GOT3 (cell line): ENCODE measurements around the gene PAX7.

Experiments
- DNase-seq: peaks from one replicate; lab custom pipeline; 2025; ENCODE audit warnings: mixed read lengths; lab: John Stamatoyannopoulos, UW

PAX7 gene

GRCh38 chr1:18703041-18703621, 72.5 kb downstream of the PAX7 start:
- DNase-seq = no peak

GRCh38 chr1:18705811-18706210, 75.2 kb downstream of the PAX7 start:
- no peak for DNase-seq

DNA sequence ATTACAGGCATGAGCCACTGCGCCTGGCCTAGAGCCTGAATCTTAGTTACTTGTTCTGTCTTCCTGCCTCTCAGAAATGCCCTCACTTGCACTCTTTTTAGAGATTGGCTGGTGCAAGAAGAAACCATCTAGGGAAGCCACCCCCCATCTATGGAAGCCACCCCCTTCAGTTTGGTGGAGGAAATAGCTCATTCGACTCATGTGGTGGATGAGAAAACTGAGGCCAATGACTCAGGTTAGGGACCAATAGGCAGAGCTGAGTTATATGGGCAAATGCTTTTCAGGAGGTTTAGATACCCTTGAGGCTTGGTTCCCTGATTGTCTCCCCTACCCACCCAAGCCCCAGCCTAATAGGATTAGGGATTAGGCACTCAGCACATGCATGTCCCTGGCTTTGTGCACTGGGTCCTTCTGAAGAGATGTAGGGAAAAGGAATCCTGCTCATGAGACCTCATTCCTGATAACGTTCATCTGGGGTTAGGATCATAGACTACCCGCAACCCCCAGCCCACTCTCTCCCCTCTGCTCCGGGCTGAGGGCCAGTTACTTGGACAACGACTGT, 77.1 kb downstream of the PAX7 start:
- no peak for DNase-seq

GRCh38 chr1:18710002-18710401, 79.4 kb downstream of the PAX7 start:
- DNase-seq = no peak

- DNase-seq = no peak
These were observed 80.4 kb downstream of the PAX7 start for GRCh38 chr1:18711003-18711402.

DNA sequence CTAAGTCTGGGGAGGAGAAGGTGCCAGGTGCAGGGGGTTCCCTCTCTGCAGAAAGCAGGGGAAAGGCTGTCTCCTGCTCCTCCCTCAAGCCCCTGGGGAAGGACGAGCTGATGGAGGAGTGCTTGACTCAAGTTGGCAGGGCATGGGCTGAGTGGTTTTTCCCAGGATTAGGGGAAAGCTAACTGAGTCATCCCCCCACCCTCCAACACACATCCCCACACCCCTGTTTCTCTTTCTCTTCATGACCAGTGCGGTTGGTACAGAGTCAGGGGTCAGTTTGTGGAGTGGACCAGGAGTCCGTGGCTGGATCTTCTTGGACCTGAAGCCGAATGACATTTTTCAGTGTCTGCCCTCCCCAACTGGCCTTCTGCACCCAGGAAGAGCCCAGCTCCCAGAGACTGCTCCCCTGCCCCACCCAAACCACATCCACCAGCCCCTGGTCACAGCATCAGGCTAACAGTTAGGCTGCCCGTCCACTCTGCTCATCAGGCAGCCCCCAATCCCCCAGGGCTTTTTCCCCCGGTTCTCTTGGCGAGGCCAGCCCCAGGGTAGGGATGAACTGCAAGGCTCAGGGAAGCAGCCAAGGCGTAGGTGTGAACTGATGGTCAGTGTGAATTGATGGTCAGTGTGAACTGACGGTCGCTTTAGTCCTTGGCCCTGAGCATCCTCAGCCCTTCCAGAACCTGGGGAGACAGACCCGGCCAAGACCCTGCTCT, 81.0 kb downstream of the PAX7 start:
- no peak for DNase-seq

GRCh38 chr1:18712252-18712600, 81.6 kb downstream of the PAX7 start:
- no peak for DNase-seq

DNA sequence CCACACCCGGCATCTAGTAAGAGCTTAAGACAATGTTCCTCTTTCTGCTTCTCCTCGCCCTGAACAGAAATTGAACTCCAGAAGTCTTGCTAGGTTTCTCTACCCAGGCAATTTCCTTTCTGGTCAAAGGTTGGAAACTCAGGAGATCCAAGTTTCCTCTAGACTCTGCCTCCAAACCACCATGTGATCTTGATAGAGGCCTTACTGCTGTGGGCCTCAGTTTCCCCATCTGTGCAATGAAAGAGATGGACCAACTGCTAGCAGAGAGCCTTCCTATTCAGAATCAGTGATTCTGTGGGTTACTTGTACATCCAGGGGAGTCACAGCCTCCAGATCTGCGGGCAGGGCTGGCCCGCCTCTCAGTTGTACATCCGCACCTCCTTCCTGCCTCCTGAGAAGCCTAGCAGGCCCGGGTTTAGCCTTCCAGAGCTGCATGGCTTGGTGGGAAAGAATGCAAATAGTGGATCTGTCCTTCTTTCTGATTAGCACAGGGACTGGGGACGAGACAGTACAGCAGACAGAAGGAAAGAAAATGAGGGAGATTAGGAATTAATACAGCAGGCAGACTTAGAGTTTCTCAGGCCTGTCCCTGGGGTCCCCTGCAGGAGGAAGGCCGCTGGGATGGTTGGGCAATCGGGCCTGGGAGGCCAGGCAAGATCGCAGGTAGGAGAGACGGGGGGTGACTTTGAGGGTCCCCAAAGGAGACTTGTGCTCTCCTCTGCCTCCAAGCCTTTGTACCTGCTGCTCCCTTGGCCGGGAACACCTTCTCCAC, 83.9 kb downstream of the PAX7 start:
- DNase-seq = no peak

DNA sequence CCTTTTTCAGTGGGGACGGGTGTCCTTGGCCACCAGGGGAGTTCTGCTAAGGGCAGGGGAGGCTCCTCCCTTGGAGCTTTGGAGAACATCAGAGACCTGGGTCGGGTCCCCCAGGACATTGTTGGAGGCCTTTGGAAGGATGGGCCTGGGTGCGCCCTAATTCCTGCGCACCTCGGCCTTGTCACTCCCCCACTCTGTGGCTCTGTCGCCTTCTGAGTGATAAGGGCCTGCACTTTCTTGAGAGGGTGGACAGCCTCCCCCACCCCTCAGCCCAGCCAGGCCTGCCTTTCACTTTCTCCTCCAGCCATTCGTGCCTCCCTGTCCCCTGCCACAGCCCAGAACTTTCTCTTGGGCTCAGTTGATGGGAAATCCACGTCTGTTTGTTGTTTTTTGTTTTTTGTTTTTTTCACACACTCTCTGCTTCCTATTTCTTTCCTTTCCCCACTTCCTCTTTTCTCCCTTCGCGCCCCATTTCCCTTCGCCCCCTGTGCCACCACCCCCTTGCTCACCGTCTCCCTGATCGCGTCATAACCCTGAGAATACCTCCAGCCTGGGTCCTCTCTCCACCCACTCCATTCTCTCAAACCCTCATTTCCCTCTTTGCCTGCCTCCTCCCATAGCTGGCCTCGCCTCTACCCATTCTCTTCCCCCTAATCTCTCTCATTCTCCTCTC, 85.6 kb downstream of the PAX7 start:
- DNase-seq = no peak

DNA sequence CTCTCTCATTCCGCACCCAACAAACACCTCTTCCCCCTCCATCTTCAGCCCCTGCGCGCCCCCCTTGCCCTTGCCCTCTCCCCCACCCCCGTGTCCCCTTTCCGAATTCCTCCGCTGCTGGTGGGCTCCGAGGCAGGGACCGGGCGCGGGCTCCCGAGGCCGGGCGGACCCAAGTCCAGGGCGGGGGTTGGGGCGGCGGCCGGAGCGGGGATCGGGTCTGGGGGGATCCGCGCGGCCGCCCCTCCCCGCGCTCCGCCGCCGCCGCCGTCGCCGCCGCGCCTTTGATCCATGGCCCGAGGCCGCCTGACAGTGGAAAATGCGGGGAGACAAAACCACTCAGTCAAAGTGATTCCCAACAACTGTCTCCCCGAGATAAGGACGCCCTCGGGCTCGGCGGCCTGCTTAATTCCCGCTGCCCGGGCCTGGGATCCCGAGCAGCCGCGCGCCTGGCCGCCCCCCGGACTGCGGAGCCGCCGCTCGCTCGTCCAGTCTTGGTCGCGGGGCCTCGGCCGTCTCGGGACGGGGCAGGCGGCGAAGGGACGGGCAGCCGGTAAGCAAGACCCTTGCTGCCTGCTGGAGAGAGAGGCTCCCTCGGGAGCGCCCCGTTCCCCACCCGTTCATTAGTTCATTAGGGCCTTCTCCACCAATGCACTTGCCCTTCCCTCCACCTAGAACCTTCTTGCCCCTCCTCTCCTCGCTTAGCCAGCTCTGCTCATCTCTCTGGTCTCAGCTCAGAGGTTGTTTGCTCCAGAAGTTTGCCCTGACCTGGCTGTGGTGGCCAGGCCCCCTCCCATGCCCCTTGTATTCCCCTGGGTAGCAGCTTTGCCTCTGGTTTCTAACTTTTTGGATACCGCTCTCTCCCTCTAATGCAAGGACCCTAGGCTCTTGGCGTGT, 86.4 kb downstream of the PAX7 start:
- DNase-seq = no peak

GRCh38 chr1:18719786-18720451, 89.3 kb downstream of the PAX7 start:
- no peak for DNase-seq

GRCh38 chr1:18721041-18721440, 90.4 kb downstream of the PAX7 start:
- DNase-seq = no peak

- no peak for DNase-seq
These were observed 91.1 kb downstream of the PAX7 start for GRCh38 chr1:18721776-18722175.

- no peak for DNase-seq
These were observed 91.6 kb downstream of the PAX7 start for GRCh38 chr1:18722270-18722669.

GRCh38 chr1:18723206-18723605, 92.6 kb downstream of the PAX7 start:
- DNase-seq = no peak

- DNase-seq = no peak
These were observed 93.2 kb downstream of the PAX7 start for GRCh38 chr1:18723701-18724411.

- no peak for DNase-seq
These were observed 94.2 kb downstream of the PAX7 start for GRCh38 chr1:18724801-18725200.

GRCh38 chr1:18725231-18725895, 94.7 kb downstream of the PAX7 start:
- DNase-seq = no peak

GRCh38 chr1:18726368-18726767, 95.7 kb downstream of the PAX7 start:
- no peak for DNase-seq

DNA sequence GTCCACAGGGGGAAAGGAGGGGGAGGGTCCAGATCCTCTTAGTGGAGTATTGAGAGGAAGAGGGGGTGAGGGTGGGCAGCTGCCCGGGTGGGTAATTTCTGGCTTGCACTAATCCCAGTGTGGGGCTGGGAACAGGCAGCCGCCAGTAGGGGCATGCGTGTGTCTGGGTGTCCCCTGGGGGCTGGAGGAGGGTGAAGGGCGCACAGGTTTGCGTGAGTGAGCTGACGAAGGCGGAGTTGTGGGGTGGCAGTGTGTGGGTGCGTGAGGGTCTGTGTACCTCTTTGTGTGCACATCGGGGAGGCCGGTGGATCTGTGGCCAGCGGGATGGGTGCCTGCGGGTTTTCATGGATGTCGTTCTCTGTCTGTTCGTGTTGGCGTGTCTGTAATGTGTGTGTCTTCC, 97.3 kb downstream of the PAX7 start:
- DNase-seq = no peak
